GM21447 (cell line): ENCODE measurements around the gene RETREG1.
"Not testable (repeated sequence)": the region's sequence is repeated elsewhere in the genome, so short reads cannot be mapped to it uniquely, and the experiment has no call there.

ENCODE experiments used
- ATAC-seq: cut with Tn5 transposase; IDR thresholded peaks from one replicate; pipeline ENCODE4 v1.9.1; 2021; ENCODE audit not compliant: unreplicated experiment

Gene RETREG1

DNA sequence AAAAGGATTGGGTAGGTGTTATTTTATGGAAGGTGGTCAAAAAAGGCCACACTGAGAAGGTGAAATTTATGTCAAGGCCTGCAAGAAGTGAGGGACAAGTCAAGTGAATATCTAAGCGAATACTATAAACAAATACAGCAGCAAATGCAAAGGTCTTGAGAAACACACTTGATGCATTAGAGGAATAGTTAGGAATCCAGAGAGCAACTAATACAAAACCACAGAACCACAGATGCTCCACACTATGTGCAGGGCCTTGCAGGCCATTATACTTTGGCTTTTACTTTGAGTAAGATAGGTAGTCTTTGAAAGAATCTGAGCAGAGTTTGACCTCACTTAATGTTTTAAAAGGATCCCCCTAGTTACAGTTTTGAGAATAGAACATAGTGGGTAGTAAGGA, 155.8 kb downstream of the RETREG1 start:
- no peak for ATAC-seq

DNA sequence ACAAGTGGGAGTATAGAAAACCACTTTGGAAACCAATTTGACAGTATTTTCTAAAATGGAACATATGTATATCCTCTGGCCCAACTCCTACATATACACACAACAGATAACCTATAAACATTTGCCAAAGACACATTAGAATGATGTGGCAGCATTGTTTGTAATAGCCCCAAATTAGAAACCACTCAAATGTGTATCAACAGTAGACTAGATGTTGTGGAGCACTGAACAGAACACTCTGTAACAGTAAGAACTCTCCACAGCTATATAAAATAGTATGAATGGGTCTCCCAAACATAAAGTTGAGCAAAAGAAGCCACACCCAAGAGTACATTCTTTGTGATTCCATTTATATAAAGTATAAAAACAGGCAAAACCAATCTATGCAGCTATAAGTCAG, 157.3 kb downstream of the RETREG1 start:
- ATAC-seq: no peak

DNA sequence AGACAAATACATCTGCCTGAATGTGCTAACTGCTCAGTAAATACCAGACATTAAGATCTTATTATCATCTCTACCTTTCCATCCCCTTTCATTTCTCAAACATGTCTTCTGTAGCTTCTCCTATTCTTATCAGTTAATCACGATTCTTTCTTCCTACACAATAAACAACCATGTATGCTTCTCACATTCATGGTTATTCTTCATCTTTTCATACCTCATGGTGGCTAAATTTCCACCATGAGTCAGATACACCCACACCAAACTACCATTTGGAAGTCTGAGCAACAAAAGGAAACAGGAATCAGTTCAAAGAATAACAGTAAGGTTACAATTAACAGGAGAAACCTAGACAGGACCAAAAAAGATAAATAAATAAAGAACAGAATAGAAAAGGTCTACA, 158.9 kb downstream of the RETREG1 start:
- no peak for ATAC-seq

DNA sequence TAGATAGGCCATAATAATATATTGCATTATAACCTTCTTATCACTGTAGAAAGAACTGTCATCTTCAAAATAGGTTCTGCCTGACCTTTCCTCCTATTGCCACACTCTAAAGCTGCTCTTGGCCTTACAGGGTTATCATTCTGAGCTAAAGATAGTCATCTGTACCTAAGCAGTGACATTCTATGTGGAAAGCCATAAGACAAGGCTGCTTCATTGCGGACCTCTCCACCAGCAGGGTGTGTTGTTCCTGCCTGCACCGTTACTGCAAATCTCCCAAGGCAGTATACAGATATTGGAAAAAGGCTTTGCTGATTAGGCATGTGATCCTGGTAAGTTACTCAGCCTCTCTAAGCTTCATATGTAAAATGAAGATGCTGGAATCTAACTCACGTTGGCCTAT, 159.3 kb downstream of the RETREG1 start:
- ATAC-seq: no peak

DNA sequence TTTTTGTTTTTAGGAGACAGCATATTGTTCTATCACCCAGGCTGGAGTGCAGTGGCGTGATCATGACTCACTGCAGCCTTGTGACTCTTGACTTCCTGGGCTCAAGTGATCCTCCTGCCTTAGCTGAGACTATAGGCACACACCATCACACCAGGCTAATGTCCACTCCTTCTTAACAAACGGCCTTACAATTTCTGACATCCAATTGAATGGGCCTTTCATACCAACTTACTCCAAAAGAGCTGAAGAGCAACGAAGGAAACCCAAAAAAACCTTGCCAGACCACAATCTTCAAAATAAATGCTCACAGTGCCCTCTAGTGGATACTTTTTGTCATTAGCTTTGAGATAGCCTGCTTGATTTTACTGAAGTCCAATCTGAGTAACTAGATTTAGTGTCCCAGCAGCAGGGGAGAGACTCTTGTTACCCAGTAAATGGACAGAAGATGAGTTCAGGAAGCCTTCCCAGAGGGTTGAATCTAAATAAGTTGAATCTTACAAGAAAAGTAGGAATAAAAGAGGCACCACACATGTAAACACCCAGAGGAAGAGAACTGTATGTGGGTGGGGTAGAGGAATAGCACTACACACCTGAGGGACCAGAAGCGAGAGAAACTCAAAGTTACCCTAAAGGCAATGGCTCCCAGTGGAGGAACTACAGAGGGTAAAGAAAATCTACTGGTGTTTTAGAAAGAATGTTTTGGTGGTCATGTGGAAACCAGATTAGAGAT, 160.5 kb downstream of the RETREG1 start:
- ATAC-seq: peak; percentile 73

DNA sequence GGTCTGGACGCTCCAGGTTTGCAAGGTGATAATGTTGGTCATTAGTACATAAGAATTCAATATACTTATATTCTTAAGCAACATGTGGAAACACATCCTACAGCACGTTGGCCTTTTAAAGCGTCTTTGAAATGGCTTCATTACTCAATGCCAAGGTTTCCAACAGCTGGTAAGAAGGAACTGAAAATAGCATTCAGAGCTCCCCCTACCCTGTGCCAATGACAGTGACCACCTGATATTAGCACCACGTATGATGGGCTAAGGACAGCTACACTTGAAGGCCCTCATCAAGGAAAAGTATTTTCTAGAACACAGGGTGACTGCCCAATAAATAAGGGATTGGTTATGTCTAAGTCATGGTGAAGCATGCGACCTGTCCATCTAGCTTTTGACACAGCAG, 161.1 kb downstream of the RETREG1 start:
- peak; percentile 9 for ATAC-seq

DNA sequence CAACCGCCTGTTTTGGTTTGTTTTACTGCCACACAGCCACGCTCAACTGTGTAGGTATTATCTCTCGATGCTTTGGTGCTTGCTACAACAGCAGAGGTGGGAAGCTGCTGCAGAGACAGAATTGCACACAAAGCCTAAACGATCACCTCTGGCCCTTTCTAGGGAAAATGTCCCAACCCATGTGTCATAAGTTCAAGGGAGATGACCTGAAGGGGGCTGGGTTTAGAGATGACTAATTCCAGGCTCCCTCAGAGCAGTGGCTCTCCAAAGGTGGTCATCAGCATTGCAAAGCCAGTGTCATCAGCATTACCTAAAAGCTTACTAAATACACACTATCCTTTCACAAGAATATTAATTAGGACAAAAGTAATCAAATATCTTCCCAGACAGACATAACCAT, 162.1 kb downstream of the RETREG1 start:
- ATAC-seq: no peak

DNA sequence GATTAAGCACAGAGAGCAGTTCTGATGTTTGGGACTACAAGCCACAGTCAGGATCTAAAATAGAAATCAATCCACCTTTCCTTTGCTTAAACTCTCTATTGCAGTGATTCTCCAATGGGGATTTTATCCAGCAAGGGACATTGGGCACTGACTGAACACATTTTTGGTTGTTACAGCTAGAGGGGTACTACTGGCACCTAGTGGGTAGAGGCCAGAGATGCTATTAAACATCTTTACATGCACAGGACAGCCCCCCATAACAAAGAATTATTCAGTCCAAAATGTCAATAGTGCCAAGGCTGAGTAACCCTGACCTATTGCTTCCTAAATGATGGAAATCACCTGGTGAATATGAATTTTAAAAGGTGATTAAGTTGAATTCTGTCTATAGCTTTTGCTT, 163.2 kb downstream of the RETREG1 start:
- ATAC-seq: no peak

DNA sequence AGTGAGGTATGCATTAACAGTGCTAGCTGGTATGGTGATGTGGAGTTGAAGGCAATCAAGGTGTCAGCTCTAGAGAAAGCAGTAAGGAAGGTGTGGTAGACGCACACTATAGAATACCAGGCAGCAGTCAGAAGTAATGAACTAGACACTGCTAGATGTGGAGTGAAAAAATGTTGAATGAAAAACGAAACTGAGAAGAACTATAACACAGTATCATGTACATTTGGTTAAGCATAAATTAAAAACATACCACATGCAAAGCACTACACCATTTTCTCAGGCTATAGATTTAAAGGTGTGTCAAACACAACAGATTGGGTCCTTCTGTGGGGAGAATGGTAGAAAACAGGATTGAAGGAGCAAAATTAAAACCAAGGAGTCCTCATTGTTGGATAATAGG, 166.6 kb downstream of the RETREG1 start:
- peak; percentile 49 for ATAC-seq

DNA sequence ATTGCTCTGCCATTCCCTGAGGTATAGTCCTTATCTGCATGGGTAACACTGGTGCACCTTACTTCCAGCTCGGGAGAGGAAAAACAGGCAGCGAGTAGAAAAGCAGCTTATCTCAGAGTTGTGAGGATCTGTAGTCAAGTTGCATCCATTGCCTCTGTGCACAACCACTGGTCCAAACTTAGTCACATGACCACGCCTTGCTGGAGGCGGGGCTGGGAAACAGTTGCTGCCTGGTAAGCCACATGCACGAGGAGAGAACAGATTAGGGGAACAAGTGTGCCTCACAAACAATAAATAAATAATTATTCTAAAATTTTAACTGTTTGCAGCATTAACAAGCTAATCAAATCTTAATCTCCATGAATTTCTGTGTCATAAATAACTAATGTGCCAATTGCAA, 169.8 kb downstream of the RETREG1 start:
- ATAC-seq: no peak

DNA sequence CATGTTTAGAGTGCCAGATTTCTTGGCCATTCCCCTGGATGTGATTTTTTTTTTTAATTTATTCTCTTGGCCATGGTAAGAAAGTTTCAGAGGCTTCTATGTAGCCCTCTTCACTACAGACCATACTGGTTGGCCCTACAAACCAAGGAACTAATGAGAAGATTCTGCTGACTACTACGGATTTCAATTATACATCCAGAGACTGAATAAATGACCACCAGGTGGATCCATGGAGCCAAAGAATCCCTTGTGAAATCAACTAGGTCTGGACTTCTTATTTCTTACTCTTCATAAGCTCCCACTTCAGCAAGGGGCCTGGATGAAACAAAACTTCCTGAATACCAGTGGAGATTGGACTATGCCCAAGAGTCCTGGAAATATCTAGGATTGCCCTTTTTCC, 178.8 kb downstream of the RETREG1 start:
- no peak for ATAC-seq

DNA sequence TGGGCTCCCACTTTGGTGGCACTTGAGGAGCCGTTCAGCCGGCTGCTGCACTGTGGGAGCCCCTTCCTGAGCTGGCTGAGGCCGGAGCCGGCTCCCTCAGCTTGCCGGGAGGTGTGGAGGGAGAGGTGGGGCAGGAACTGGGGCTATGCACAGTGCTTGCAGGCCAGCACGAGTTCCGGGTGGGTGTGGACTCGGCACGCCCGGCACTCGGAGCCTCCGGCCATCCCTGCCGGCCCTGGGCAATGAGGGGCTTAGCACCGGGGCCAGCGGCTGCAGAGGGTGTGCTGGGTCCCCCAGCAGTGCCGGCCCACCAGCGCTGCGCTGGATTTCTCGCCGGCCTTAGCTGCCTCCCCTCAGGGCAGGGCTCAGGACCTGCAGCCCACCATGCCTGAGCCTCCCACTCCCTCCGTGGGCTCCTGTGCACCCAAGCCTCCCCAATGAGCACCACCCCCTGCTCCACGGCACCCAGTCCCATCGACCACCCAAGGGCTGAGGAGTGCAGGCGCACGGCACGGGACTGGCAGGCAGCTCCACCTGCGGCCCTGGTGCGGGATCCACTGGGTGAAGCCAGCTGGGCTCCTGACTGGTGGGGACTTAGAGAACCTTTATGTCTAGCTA, 180.6 kb downstream of the RETREG1 start:
- not testable (repeated sequence) for ATAC-seq

DNA sequence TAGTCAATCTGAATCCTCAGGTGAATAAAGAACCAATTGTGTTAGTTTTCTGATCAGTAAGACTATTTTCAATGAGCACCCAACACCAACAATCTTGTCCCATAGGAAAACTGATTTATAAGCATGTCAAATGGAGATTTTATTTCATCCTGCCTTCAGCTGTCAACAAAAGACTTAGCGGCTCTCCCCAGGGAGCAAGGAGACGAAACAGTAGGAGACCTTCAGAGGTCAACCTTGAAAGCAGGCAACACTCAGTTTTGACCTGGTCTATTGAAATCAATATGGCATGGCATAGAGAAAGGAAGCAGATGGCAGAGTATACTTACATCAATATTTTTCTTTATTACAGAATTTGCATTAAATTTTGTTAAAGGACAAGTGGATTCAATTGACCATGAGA, 185.3 kb downstream of the RETREG1 start:
- ATAC-seq: no peak

DNA sequence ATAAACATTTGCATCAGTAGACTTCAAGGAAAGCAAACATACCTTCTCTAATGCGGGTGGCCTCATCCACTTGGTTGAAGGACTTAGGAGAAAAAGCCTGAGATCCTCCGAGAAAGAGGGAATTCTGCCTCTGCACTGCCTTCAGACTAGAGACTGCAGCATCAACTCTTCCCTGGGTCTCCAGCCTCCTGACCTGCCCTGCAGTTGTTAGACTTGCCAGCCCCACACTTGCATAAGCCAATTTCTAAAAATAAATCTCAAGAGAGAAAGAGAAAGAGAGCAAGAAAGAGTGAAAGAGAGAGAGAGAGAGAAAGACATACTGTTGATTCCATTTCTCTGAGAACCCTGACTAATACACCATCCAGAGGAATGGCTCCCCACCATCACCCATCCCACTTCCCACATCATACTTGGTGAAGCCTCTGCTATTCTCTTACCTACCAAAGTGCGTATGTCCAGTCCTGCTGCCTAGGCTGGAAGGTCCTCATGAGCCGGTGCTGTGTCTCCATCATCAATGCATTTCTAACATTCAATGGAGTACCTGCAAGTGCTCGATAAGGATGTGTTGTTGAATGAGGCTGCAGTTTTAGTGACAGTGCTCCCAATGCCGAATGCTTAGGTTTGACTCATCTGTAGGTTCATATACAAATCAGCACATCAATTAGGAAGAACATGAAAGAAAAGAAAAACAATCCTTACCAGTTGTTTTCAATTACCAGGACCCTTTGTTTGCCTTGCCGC, 186.3 kb downstream of the RETREG1 start:
- no peak for ATAC-seq

DNA sequence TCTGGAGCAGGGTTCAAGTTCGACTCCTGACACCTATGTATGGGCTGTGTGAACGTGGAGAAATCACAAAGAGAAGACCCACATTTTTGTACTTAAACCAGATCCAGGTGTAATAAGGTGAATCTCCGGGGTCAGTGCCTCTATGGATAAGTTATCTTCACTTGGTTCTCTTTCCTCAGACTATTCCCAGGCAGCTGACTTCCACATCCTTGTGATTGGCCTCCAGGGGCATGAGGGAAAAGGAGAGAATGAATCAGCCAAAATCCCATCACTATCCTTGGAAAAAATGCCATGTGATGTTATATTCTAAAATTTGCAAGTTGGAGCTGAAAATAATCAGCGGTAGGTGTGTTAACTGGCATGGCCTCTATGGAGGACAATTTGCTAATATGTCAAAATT, 188.4 kb downstream of the RETREG1 start:
- ATAC-seq: no peak

DNA sequence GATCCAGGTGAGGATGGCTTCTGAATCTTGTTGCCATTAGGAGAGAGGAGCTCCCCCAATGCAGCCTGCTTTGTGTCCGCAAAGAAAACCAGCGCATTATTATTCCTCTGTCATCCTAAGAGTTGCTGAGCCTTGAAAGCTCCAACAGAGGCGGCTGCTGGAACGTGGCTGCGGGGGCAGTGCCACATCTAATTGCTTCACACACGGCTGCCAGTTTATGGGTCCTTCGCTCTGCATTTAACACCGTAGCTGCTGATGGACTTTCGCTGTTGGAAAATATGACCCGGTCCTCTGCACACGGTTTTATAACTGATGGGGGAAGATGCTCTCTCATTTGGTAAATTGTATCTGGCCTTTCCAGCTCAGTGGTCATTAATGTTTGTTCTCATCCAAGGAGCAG, 189.2 kb downstream of the RETREG1 start:
- no peak for ATAC-seq
